ENCODE measurements around the gene UBE2K.

UBE2K gene

GRCh38 chr4:39745920-39746319 is 48.0 kb downstream of the UBE2K start:
- H3K9me3 ChIP-seq (ENCODE audit: control insufficient read depth, insufficient read depth, low read length) = no peaks in the 10 kb centered on the region
- H3K4me1 ChIP-seq (ENCODE audit: control insufficient read depth, insufficient read depth, low read length) = no peaks in the 10 kb centered on the region
- H3K4me3 ChIP-seq (ENCODE audit: low read depth, low read length) = no peak overlapping the region
- no peaks in the 10 kb centered on the region for H3K27me3 ChIP-seq (ENCODE audit: control insufficient read depth, insufficient read depth, low read length)
- H3K9ac ChIP-seq (ENCODE audit: low read depth, low read length) = no peak overlapping the region
- peaks cover 3% of the 10 kb centered on the region for H3K36me3 ChIP-seq (ENCODE audit: control insufficient read depth, insufficient read depth, low read length)

- Histone ChIP-seq H3K4me3 (ENCODE audit: low read depth, low read length) (no peak overlapping the region), H3K9ac (ENCODE audit: low read depth, low read length) (no peak overlapping the region), H3K27me3 (ENCODE audit: control insufficient read depth, insufficient read depth, low read length) (no peaks in the 10 kb centered on the region), H3K9me3 (ENCODE audit: control insufficient read depth, insufficient read depth, low read length) (no peaks in the 10 kb centered on the region), H3K4me1 (ENCODE audit: control insufficient read depth, insufficient read depth, low read length) (no peaks in the 10 kb centered on the region), H3K36me3 (ENCODE audit: control insufficient read depth, insufficient read depth, low read length) (peaks cover 3% of the 10 kb centered on the region)
Observed at GRCh38 chr4:39750216-39750615, 52.3 kb downstream of the UBE2K start.

- Histone ChIP-seq H3K9me3 (ENCODE audit: control insufficient read depth, insufficient read depth, low read length) (no peaks in the 10 kb centered on the region), H3K4me1 (ENCODE audit: control insufficient read depth, insufficient read depth, low read length) (no peaks in the 10 kb centered on the region), H3K9ac (ENCODE audit: low read depth, low read length) (no peak overlapping the region), H3K4me3 (ENCODE audit: low read depth, low read length) (no peak overlapping the region), H3K36me3 (ENCODE audit: control insufficient read depth, insufficient read depth, low read length) (peaks cover 8% of the 10 kb centered on the region), H3K27me3 (ENCODE audit: control insufficient read depth, insufficient read depth, low read length) (no peaks in the 10 kb centered on the region)
Observed at GRCh38 chr4:39754309-39754708, 56.4 kb downstream of the UBE2K start.

GRCh38 chr4:39756159-39756558 is 58.2 kb downstream of the UBE2K start:
- Histone ChIP-seq H3K9me3 (ENCODE audit: control insufficient read depth, insufficient read depth, low read length) (no peaks in the 10 kb centered on the region), H3K4me1 (ENCODE audit: control insufficient read depth, insufficient read depth, low read length) (no peaks in the 10 kb centered on the region), H3K27me3 (ENCODE audit: control insufficient read depth, insufficient read depth, low read length) (no peaks in the 10 kb centered on the region), H3K36me3 (ENCODE audit: control insufficient read depth, insufficient read depth, low read length) (peaks cover 8% of the 10 kb centered on the region), H3K9ac (ENCODE audit: low read depth, low read length) (no peak overlapping the region), H3K4me3 (ENCODE audit: low read depth, low read length) (no peak overlapping the region)

GRCh38 chr4:39758176-39758575 is 60.2 kb downstream of the UBE2K start:
- Histone ChIP-seq H3K9ac (ENCODE audit: low read depth, low read length) (no peak overlapping the region), H3K4me3 (ENCODE audit: low read depth, low read length) (no peak overlapping the region), H3K27me3 (ENCODE audit: control insufficient read depth, insufficient read depth, low read length) (no peaks in the 10 kb centered on the region), H3K36me3 (ENCODE audit: control insufficient read depth, insufficient read depth, low read length) (peaks cover 5% of the 10 kb centered on the region), H3K4me1 (ENCODE audit: control insufficient read depth, insufficient read depth, low read length) (no peaks in the 10 kb centered on the region), H3K9me3 (ENCODE audit: control insufficient read depth, insufficient read depth, low read length) (no peaks in the 10 kb centered on the region)

- no peaks in the 10 kb centered on the region for H3K27me3 ChIP-seq (ENCODE audit: control insufficient read depth, insufficient read depth, low read length)
- peaks cover 7% of the 10 kb centered on the region for H3K36me3 ChIP-seq (ENCODE audit: control insufficient read depth, insufficient read depth, low read length)
- no peak overlapping the region for H3K9ac ChIP-seq (ENCODE audit: low read depth, low read length)
- no peaks in the 10 kb centered on the region for H3K4me1 ChIP-seq (ENCODE audit: control insufficient read depth, insufficient read depth, low read length)
- H3K9me3 ChIP-seq (ENCODE audit: control insufficient read depth, insufficient read depth, low read length) = no peaks in the 10 kb centered on the region
- no peak overlapping the region for H3K4me3 ChIP-seq (ENCODE audit: low read depth, low read length)
Observed at GRCh38 chr4:39759569-39759968, 61.6 kb downstream of the UBE2K start.

- H3K4me3 ChIP-seq (ENCODE audit: low read depth, low read length) = no peak overlapping the region
- H3K9me3 ChIP-seq (ENCODE audit: control insufficient read depth, insufficient read depth, low read length) = no peaks in the 10 kb centered on the region
- no peaks in the 10 kb centered on the region for H3K4me1 ChIP-seq (ENCODE audit: control insufficient read depth, insufficient read depth, low read length)
- H3K27me3 ChIP-seq (ENCODE audit: control insufficient read depth, insufficient read depth, low read length) = no peaks in the 10 kb centered on the region
- peaks cover 11% of the 10 kb centered on the region for H3K36me3 ChIP-seq (ENCODE audit: control insufficient read depth, insufficient read depth, low read length)
- no peak overlapping the region for H3K9ac ChIP-seq (ENCODE audit: low read depth, low read length)
Observed at GRCh38 chr4:39761005-39761667, 63.2 kb downstream of the UBE2K start.

- Histone ChIP-seq H3K4me1 (ENCODE audit: control insufficient read depth, insufficient read depth, low read length) (no peaks in the 10 kb centered on the region), H3K9ac (ENCODE audit: low read depth, low read length) (no peak overlapping the region), H3K27me3 (ENCODE audit: control insufficient read depth, insufficient read depth, low read length) (no peaks in the 10 kb centered on the region), H3K36me3 (ENCODE audit: control insufficient read depth, insufficient read depth, low read length) (peaks cover 6% of the 10 kb centered on the region), H3K9me3 (ENCODE audit: control insufficient read depth, insufficient read depth, low read length) (no peaks in the 10 kb centered on the region), H3K4me3 (ENCODE audit: low read depth, low read length) (no peak overlapping the region)
Observed at GRCh38 chr4:39763714-39764572, 66.0 kb downstream of the UBE2K start.

- peaks cover 20% of the 10 kb centered on the region for H3K36me3 ChIP-seq (ENCODE audit: control insufficient read depth, insufficient read depth, low read length)
Observed at GRCh38 chr4:39770005-39770404, 72.1 kb downstream of the UBE2K start.

GRCh38 chr4:39770471-39770870 is 72.5 kb downstream of the UBE2K start:
- no peaks in the 10 kb centered on the region for H3K27me3 ChIP-seq (ENCODE audit: control insufficient read depth, insufficient read depth, low read length)
- no peak overlapping the region for H3K4me3 ChIP-seq (ENCODE audit: low read depth, low read length)
- no peaks in the 10 kb centered on the region for H3K4me1 ChIP-seq (ENCODE audit: control insufficient read depth, insufficient read depth, low read length)
- no peaks in the 10 kb centered on the region for H3K9me3 ChIP-seq (ENCODE audit: control insufficient read depth, insufficient read depth, low read length)
- H3K36me3 ChIP-seq (ENCODE audit: control insufficient read depth, insufficient read depth, low read length) = peaks cover 16% of the 10 kb centered on the region
- H3K9ac ChIP-seq (ENCODE audit: low read depth, low read length) = no peak overlapping the region

More at GRCh38 chr4:39770005-39770404, 72.1 kb downstream of the UBE2K start:
- no peak overlapping the region for H3K4me3 ChIP-seq (ENCODE audit: low read depth, low read length)
- H3K9ac ChIP-seq (ENCODE audit: low read depth, low read length) = no peak overlapping the region
- H3K27me3 ChIP-seq (ENCODE audit: control insufficient read depth, insufficient read depth, low read length) = no peaks in the 10 kb centered on the region
- no peaks in the 10 kb centered on the region for H3K9me3 ChIP-seq (ENCODE audit: control insufficient read depth, insufficient read depth, low read length)
- H3K4me1 ChIP-seq (ENCODE audit: control insufficient read depth, insufficient read depth, low read length) = no peaks in the 10 kb centered on the region

GRCh38 chr4:39770969-39771724 is 73.2 kb downstream of the UBE2K start:
- H3K9me3 ChIP-seq (ENCODE audit: control insufficient read depth, insufficient read depth, low read length) = no peaks in the 10 kb centered on the region
- H3K4me3 ChIP-seq (ENCODE audit: low read depth, low read length) = no peak overlapping the region
- H3K27me3 ChIP-seq (ENCODE audit: control insufficient read depth, insufficient read depth, low read length) = no peaks in the 10 kb centered on the region
- no peak overlapping the region for H3K9ac ChIP-seq (ENCODE audit: low read depth, low read length)
- H3K36me3 ChIP-seq (ENCODE audit: control insufficient read depth, insufficient read depth, low read length) = peaks cover 16% of the 10 kb centered on the region
- no peaks in the 10 kb centered on the region for H3K4me1 ChIP-seq (ENCODE audit: control insufficient read depth, insufficient read depth, low read length)

Measured in iPS-15b (cell line).